NCI-H774 (cell line): Measurements from ENCODE around the gene APOB.

Source experiments
- DNase-seq: peaks from one replicate; lab custom pipeline; 2025; lab: John Stamatoyannopoulos, UW

APOB gene

GRCh38 chr2:21017748-21018276 is 26.1 kb downstream of the APOB start:
- no peak for DNase-seq

- DNase-seq: no peak
Observed at GRCh38 chr2:21015281-21015645, 28.6 kb downstream of the APOB start.

- DNase-seq: no peak
Observed at GRCh38 chr2:21014364-21015280, 29.3 kb downstream of the APOB start.

GRCh38 chr2:21013043-21013816 is 30.6 kb downstream of the APOB start:
- no peak for DNase-seq

- no peak for DNase-seq
Observed at GRCh38 chr2:21012557-21012937, 31.3 kb downstream of the APOB start.

GRCh38 chr2:21011876-21012556 is 31.9 kb downstream of the APOB start:
- no peak for DNase-seq

- DNase-seq: no peak
Observed at GRCh38 chr2:21011453-21011852, 32.4 kb downstream of the APOB start.

- DNase-seq: no peak
Observed at GRCh38 chr2:21010813-21011439, 32.9 kb downstream of the APOB start.

GRCh38 chr2:21009662-21010225 is 34.1 kb downstream of the APOB start:
- no peak for DNase-seq

GRCh38 chr2:21008790-21009661 is 34.8 kb downstream of the APOB start:
- no peak for DNase-seq

GRCh38 chr2:21008014-21008789 is 35.7 kb downstream of the APOB start:
- no peak for DNase-seq

- no peak for DNase-seq
Observed at GRCh38 chr2:21007129-21008013, 36.5 kb downstream of the APOB start.

GRCh38 chr2:21006423-21007128 is 37.3 kb downstream of the APOB start:
- no peak for DNase-seq

- DNase-seq: no peak
Observed at GRCh38 chr2:21005700-21006422, 38.0 kb downstream of the APOB start.

- no peak for DNase-seq
Observed at GRCh38 chr2:21005111-21005699, 38.7 kb downstream of the APOB start.

- DNase-seq: no peak
Observed at GRCh38 chr2:21004181-21004572, 39.7 kb downstream of the APOB start.

GRCh38 chr2:21003572-21004180 is 40.2 kb downstream of the APOB start:
- no peak for DNase-seq
